Measurements from ENCODE around the gene D2HGDH.

- TF ChIP-seq POLR2AphosphoS5 (IDR thresholded peaks at IDR 0.05; ENCODE audit: control insufficient read depth, insufficient read depth, low read depth, low read length) (no peak), GABPA (tag; conservative IDR thresholded peaks at IDR 0.05; ENCODE audit: low read depth) (no peak), HDAC6 (IDR thresholded peaks at IDR 0.05; ENCODE audit: low read depth, low read length) (no peak), SMC3 (conservative IDR thresholded peaks at IDR 0.05; ENCODE audit: insufficient read depth, low read depth, low read length) (no peak), BHLHE40 (IDR thresholded peaks at IDR 0.05; ENCODE audit: low read length) (no peak), CHCHD3 (CRISPR knock-in tag; IDR thresholded peaks at IDR 0.05) (no peak), POU5F1 (IDR thresholded peaks at IDR 0.05; ENCODE audit: borderline replicate concordance, low read depth, low read length, partially characterized antibody) (no peak), TAF7 (tag; IDR thresholded peaks at IDR 0.05) (no peak), RFX5 (IDR thresholded peaks at IDR 0.05; ENCODE audit: low read depth, low read length) (no peak), ZFX (CRISPR knock-in tag; IDR thresholded peaks at IDR 0.05) (0 out of 2 replicates have a peak, but pooled peaks have one; percentile 19), GATAD2B (IDR thresholded peaks at IDR 0.05; ENCODE audit: borderline replicate concordance) (no peak), ZNF174 (CRISPR knock-in tag; IDR thresholded peaks at IDR 0.05) (no peak)
- TF ChIP-seq, protein P1, sequence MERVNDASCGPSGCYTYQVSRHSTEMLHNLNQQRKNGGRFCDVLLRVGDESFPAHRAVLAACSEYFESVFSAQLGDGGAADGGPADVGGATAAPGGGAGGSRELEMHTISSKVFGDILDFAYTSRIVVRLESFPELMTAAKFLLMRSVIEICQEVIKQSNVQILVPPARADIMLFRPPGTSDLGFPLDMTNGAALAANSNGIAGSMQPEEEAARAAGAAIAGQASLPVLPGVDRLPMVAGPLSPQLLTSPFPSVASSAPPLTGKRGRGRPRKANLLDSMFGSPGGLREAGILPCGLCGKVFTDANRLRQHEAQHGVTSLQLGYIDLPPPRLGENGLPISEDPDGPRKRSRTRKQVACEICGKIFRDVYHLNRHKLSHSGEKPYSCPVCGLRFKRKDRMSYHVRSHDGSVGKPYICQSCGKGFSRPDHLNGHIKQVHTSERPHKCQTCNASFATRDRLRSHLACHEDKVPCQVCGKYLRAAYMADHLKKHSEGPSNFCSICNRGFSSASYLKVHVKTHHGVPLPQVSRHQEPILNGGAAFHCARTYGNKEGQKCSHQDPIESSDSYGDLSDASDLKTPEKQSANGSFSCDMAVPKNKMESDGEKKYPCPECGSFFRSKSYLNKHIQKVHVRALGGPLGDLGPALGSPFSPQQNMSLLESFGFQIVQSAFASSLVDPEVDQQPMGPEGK (CRISPR knock-in tag; IDR thresholded peaks at IDR 0.05; ENCODE audit: borderline replicate concordance) = no peak
- TF ChIP-seq, protein P2, sequence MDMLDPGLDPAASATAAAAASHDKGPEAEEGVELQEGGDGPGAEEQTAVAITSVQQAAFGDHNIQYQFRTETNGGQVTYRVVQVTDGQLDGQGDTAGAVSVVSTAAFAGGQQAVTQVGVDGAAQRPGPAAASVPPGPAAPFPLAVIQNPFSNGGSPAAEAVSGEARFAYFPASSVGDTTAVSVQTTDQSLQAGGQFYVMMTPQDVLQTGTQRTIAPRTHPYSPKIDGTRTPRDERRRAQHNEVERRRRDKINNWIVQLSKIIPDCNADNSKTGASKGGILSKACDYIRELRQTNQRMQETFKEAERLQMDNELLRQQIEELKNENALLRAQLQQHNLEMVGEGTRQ (CRISPR knock-in tag; IDR thresholded peaks at IDR 0.05) = no peak
These were observed 74.4 kb downstream of the D2HGDH start, which contains the start of gene NEU4 for GRCh38 chr2:241808721-241809382.
